SK-N-MC (cell line): Measurements from ENCODE around the gene LETMD1.
A peak's percentile ranks its signal among the peaks of the same experiment; 100 is the strongest.

Experiments
- DNase-seq: peaks from one replicate; pipeline ENCODE4 v3.0.0-alpha.2; 2011; ENCODE audit warnings: low read depth, low spot score
- H3K27ac ChIP-seq: fragments of 200-600 bp; sonication (generic); 2 replicates; pipeline ENCODE4 v1.5.1; 2016; ENCODE audit warnings: mixed run types
- H3K36me3 ChIP-seq: fragments of 200-600 bp; sonication (generic); 2 replicates; pipeline ENCODE4 v1.6.1; 2017; ENCODE audit warnings: antibody characterized with exemption, low read length, mixed read lengths; ENCODE audit not compliant: insufficient read depth
- H3K4me3 ChIP-seq: fragments of 200-600 bp; sonication (generic); 2 replicates; pipeline ENCODE4 v1.5.1; 2016
- H3K9ac ChIP-seq: fragments of 200-600 bp; sonication (generic); 2 replicates; pipeline ENCODE4 v1.8.0; 2017; ENCODE audit warnings: mixed run types, mixed read lengths; ENCODE audit not compliant: insufficient read length
- H3K9me3 ChIP-seq: fragments of 200-600 bp; sonication (generic); 2 replicates; pipeline ENCODE4 v1.6.1; 2017; ENCODE audit warnings: low read depth, mild to moderate bottlenecking, antibody characterized with exemption, low read length, moderate library complexity, mixed read lengths
- EZH2 ChIP-seq: fragments of 200-600 bp; sonication (generic); IDR thresholded peaks from one replicate; pipeline ENCODE4 v1.6.1; 2017; ENCODE audit warnings: antibody characterized with exemption
- FOXP2 ChIP-seq: optimal IDR thresholded peaks from 2 replicates; pipeline ENCODE3; 2011; ENCODE audit warnings: mild to moderate bottlenecking, moderate library complexity; ENCODE audit not compliant: insufficient read depth; ENCODE audit errors: extremely low read length, control extremely low read depth
- POLR2AphosphoS5 ChIP-seq: IDR thresholded peaks from 2 replicates; pipeline ENCODE4 v1.6.1; 2012; ENCODE audit warnings: mild to moderate bottlenecking, low read depth, low read length, borderline replicate concordance

LETMD1 gene

GRCh38 chr12:51023625-51024382, 24.3 kb upstream of the LETMD1 start:
- DNase-seq: no peak
- Histone ChIP-seq H3K36me3 (no peaks in the 10 kb centered on the region), H3K9me3 (no peaks in the 10 kb centered on the region), H3K9ac (no peak overlapping the region), H3K27ac (no peak overlapping the region), H3K4me3 (no peak overlapping the region)
- TF ChIP-seq EZH2 (no peak), POLR2AphosphoS5 (no peak), FOXP2 (no peak)

- Histone ChIP-seq H3K9me3 (no peaks in the 10 kb centered on the region), H3K36me3 (no peaks in the 10 kb centered on the region), H3K4me3 (peak overlapping the region; percentile 90), H3K9ac (peak overlapping the region; percentile 79), H3K27ac (peak overlapping the region; percentile 34; the same call in 1 of the 2 replicates)
- TF ChIP-seq EZH2: no peak
- TF ChIP-seq POLR2AphosphoS5: no peak
- TF ChIP-seq FOXP2: no peak
- no peak for DNase-seq
These were observed 22.7 kb upstream of the LETMD1 start for GRCh38 chr12:51025338-51025835.

DNA sequence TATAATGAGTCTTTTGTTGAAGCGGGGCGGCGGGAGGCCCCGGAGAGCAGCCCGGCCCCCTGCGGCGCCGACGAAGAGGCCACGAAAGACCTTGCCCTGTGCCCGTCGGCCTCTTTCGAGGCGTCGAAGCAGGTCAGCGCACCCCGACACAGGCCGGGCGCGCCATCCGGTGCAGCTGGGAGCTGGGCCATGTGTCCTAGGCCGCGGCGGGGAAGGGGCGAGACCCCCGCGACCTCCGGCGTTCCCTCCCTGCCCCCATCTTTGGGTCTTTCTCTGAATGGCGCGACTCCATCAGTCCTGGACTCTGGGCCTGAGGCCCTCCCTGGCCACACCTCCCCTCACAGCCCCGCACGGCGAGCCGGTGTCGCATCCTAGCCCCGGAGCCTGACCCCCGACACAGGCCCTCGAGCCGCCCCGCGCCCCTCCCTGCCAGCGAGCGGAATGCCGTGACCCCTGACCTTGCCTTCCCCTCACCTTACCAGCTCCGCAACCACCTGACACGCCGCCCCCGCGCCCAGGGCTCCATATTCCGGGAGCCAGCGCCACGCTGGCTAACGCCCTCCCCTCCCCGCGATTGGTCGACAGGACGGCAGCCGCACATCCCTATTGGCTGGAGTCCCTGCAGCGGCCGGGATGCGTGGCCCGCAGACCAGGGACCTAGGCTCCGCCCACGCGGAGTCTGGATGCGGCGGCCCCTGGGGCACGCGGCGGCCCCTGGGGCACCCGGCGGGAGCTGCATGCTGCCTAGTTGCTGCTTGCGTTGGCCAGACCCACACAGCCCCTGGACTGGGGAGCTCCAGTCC, 22.1 kb upstream of the LETMD1 start, which contains the start of gene SLC11A2:
SLC11A2 (minus strand) TSS at position 549 of the 803 bp plus-strand sequence. CDS start 15,656 bp downstream, outside the sequence.
- no peaks in the 10 kb centered on the region for H3K9me3 ChIP-seq
- TF ChIP-seq EZH2: no peak
- no peak for TF ChIP-seq FOXP2
- TF ChIP-seq POLR2AphosphoS5: peak; percentile 67; the same call in 1 of the 2 replicates
- no peak for DNase-seq
- H3K4me3 ChIP-seq: peak within 1 kb of the TSS; percentile 90
- no peaks in the 10 kb centered on the region for H3K36me3 ChIP-seq
- peak within 1 kb of the TSS; percentile 34; the same call in 1 of the 2 replicates for H3K27ac ChIP-seq
- peak within 1 kb of the TSS; percentile 79 for H3K9ac ChIP-seq

DNA sequence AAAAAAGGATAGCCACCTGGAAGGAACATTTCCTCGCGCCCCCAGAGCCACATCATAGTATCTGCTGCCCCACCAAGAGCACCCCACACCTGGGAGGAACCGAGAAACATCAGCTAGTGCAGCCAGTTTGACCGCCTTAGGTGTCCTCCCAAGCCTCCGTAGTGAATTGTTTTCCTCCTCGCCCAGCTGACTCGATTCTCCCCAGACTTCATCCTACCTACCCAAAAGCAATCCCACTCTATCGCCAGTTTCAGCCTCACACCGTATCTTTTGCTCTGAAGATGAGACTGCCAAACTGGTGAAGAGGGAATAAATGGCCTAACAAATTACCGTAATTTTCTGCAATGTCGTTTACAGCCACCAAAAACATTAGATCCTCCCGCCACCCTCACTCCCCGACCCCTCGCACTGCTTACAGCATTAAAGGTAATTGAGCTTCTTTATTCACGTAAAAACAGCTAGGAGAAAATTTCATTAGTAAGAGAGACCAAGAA, 20.7 kb upstream of the LETMD1 start:
- no peak for TF ChIP-seq FOXP2
- no peak for TF ChIP-seq EZH2
- no peak for TF ChIP-seq POLR2AphosphoS5
- H3K4me3 ChIP-seq: peak overlapping the region; percentile 69
- H3K27ac ChIP-seq: no peak overlapping the region
- no peaks in the 10 kb centered on the region for H3K9me3 ChIP-seq
- no peak for DNase-seq
- H3K36me3 ChIP-seq: no peaks in the 10 kb centered on the region
- H3K9ac ChIP-seq: no peak overlapping the region

GRCh38 chr12:51028126-51028812, 19.9 kb upstream of the LETMD1 start:
- H3K36me3 ChIP-seq: no peaks in the 10 kb centered on the region
- H3K27ac ChIP-seq: no peak overlapping the region
- H3K4me3 ChIP-seq: peak overlapping the region; percentile 69
- no peaks in the 10 kb centered on the region for H3K9me3 ChIP-seq
- peak; percentile 55 for DNase-seq
- TF ChIP-seq POLR2AphosphoS5 (0 out of 2 replicates have a peak, but pooled peaks have one; percentile 17), EZH2 (no peak)
- peak overlapping the region; percentile 50 for H3K9ac ChIP-seq

GRCh38 chr12:51028813-51029150, 19.3 kb upstream of the LETMD1 start:
- no peak for TF ChIP-seq FOXP2
- TF ChIP-seq POLR2AphosphoS5: no peak
- TF ChIP-seq EZH2: no peak
- Histone ChIP-seq H3K36me3 (no peaks in the 10 kb centered on the region), H3K27ac (no peak overlapping the region), H3K9me3 (no peaks in the 10 kb centered on the region), H3K4me3 (peak overlapping the region; percentile 69), H3K9ac (peak overlapping the region; percentile 50)
- DNase-seq: no peak

- Histone ChIP-seq H3K9ac (no peak overlapping the region), H3K36me3 (no peaks in the 10 kb centered on the region), H3K9me3 (no peaks in the 10 kb centered on the region), H3K27ac (no peak overlapping the region), H3K4me3 (no peak overlapping the region)
- no peak for DNase-seq
- TF ChIP-seq FOXP2 (no peak), EZH2 (no peak), POLR2AphosphoS5 (no peak)
These were observed 15.1 kb upstream of the LETMD1 start for GRCh38 chr12:51033048-51033447.
